ENCODE data around the gene ADCY3. TPM values are rescaled to one million over a fixed set of nuclear protein-coding genes. Genes with fewer than 3 reads are reported as not detected.

Gene ADCY3
- total and polyA plus RNA-seq, 12 donors = 5.3 to 50.8 (median 13.1) TPM

DNA sequence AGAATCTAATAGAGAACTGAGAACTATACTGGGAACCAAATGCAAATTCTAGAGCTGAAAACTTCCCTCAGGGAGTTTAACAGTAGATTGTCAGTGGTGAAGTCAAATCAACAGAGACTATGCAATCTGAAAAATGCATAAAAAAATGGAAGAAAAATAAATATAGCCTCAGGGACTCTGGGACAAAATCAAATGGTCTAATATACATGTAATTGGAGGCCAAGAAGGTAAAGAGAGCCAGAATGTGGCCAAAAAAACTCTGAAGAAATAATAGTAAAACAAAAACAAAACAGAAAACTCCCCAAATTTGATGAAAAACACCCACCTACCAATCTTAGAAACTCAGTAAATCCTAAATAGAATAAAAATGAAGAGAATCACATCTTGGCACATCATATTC, 35.2 kb upstream of the ADCY3 start:
- TF ChIP-seq, protein P1, sequence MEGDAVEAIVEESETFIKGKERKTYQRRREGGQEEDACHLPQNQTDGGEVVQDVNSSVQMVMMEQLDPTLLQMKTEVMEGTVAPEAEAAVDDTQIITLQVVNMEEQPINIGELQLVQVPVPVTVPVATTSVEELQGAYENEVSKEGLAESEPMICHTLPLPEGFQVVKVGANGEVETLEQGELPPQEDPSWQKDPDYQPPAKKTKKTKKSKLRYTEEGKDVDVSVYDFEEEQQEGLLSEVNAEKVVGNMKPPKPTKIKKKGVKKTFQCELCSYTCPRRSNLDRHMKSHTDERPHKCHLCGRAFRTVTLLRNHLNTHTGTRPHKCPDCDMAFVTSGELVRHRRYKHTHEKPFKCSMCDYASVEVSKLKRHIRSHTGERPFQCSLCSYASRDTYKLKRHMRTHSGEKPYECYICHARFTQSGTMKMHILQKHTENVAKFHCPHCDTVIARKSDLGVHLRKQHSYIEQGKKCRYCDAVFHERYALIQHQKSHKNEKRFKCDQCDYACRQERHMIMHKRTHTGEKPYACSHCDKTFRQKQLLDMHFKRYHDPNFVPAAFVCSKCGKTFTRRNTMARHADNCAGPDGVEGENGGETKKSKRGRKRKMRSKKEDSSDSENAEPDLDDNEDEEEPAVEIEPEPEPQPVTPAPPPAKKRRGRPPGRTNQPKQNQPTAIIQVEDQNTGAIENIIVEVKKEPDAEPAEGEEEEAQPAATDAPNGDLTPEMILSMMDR (IDR thresholded peaks at IDR 0.05) = no peak
- intact Hi-C loops (cut with DNase I) = no loop called here
- DNase-seq (no peak), ATAC-seq (no peak)
- Histone ChIP-seq H3K9me3 (peaks cover 0 to 14% (median 9%) of the 10 kb centered on the region in 11 donors), H3K4me1 (peaks cover 0 to 28% (median 7%) of the 10 kb centered on the region in 9 donors), H3K27ac (no peak overlapping the region), H3K4me3 (no peak overlapping the region), H3K27me3 (no peaks in the 10 kb centered on the region), H3K36me3 (peaks cover 0 to 99% (median 53%) of the 10 kb centered on the region in 9 donors)

DNA sequence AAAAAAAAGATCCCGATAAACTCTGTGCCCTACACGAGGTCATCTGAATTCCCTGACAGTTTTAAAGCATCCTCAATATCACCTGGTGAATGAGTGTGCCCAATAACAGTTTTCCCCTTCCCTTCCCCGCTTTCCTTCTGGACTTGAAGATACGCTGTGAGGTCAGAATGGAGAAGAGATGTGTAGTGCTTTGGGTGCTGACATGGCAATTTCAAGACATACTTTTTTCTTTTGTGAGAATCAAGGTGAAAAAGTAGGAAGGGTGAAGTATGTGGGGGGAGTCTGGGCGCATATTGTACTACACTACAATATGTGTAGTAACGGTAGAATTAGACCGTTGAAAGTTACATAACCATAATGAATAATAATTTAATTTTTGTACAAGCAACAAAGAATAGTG, 30.1 kb upstream of the ADCY3 start:
- intact Hi-C loops (cut with DNase I) = no loop called here
- WGBS, 2 donors = 93 to 95% methylated on average over 7 of the region's 7 CpGs

DNA sequence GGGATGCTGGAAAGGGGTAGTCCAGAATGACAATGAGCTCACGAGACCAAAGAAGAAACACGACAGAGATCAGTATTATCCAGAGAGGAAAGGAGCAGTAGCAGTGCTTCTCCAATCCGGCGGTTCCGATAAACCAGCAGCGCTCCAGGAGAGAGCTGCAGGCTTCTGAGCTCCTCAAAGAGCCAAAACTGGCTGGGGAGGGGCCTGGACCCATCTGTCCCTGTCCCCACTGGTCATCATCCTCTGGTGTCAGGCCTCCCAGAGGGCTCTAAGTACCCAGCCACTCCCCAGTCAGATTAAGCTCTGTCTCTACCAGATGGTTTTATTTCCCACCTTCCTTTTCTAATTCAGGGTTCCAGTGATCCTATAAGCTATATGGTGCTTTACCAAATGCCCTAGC, 28.5 kb upstream of the ADCY3 start:
- TF ChIP-seq, protein P1 (IDR thresholded peaks at IDR 0.05) = no peak
- DNase-seq = no peak
- 87 to 89% methylated on average over 6 of the region's 6 CpGs for WGBS, 2 donors
- Histone ChIP-seq H3K4me1 (peaks cover 0 to 10% (median 0%) of the 10 kb centered on the region in 9 donors), H3K27ac (no peak overlapping the region), H3K9me3 (no peaks in the 10 kb centered on the region), H3K27me3 (no peaks in the 10 kb centered on the region), H3K4me3 (no peak overlapping the region), H3K36me3 (peaks cover 0 to 96% (median 41%) of the 10 kb centered on the region in 9 donors)
- intact Hi-C loops (cut with DNase I) = no loop called here
- peak in 4 of 8 donors; percentile 16 to 44 (median 26) for ATAC-seq

More for the DNA sequence above, 30.1 kb upstream of the ADCY3 start:
- no peaks in the 10 kb centered on the region for H3K27me3 ChIP-seq
- H3K4me3 ChIP-seq = no peak overlapping the region
- DNase-seq (no peak), ATAC-seq (no peak)
- TF ChIP-seq, protein P1 (IDR thresholded peaks at IDR 0.05) = no peak
- H3K4me1 ChIP-seq = peaks cover 0 to 10% (median 0%) of the 10 kb centered on the region in 9 donors
- no peak overlapping the region for H3K27ac ChIP-seq
- peaks cover 0 to 6% (median 4%) of the 10 kb centered on the region in 11 donors for H3K9me3 ChIP-seq
- H3K36me3 ChIP-seq = peaks cover 0 to 100% (median 51%) of the 10 kb centered on the region in 9 donors

DNA sequence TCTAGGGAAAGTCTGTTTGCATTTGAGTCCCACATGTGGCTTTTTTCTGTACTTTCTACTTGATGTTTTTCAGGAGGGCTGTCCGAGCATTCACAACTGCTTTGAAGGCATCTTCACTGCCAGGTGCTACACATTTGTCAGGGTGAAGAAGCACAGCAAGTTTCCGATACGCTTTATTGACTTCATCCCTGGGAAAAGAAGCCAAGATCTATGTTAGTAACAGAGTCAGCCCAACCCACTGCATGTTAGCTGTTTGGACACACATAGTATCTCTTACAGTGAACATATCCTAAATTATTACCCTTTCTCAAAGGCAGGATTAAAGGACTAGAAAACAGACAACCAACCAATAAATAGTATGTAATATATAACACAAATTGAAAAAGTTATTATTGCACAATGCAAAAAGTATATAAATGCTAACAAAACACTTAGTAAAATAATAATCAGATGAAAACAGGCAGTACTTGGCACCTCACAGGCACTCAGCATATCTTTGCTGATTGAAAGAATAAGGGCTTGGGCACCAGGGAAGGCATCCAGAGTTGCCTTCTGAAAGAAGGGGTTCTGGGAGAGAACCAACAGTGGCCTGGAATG, 27.6 kb upstream of the ADCY3 start:
- TF ChIP-seq, protein P1 (IDR thresholded peaks at IDR 0.05) = no peak
- Histone ChIP-seq H3K27ac (no peak overlapping the region), H3K4me1 (peaks cover 0 to 10% (median 0%) of the 10 kb centered on the region in 9 donors), H3K4me3 (no peak overlapping the region), H3K27me3 (no peaks in the 10 kb centered on the region), H3K9me3 (no peaks in the 10 kb centered on the region), H3K36me3 (peaks cover 0 to 90% (median 37%) of the 10 kb centered on the region in 9 donors)
- no peak for DNase-seq
- 81 to 89% methylated on average over 3 of the region's 3 CpGs for WGBS, 2 donors
- no peak for ATAC-seq
- intact Hi-C loops (cut with DNase I) = no loop called here

All from heart right ventricle (tissue), 16 donors.